Measurements from ENCODE around the gene ARHGEF1.

ARHGEF1 gene

GRCh38 chr19:41922585-41922984 lies 39.6 kb downstream of the ARHGEF1 start:
- in situ Hi-C loops (cut with MboI; ENCODE audit: low sequenced_read_pairs, unreplicated experiment): no loop called here
- no peak for TF ChIP-seq CTCF (IDR thresholded peaks at IDR 0.05; ENCODE audit: borderline replicate concordance, control extremely low read depth, extremely low read depth, insufficient read depth, missing control alignments)
- DNase-seq (ENCODE audit: low spot score): no peak

GRCh38 chr19:41923045-41923788 lies 40.2 kb downstream of the ARHGEF1 start:
- DNase-seq (ENCODE audit: low spot score): no peak
- in situ Hi-C loops (cut with MboI; ENCODE audit: low sequenced_read_pairs, unreplicated experiment): no loop called here
- TF ChIP-seq CTCF (IDR thresholded peaks at IDR 0.05; ENCODE audit: borderline replicate concordance, control extremely low read depth, extremely low read depth, insufficient read depth, missing control alignments): no peak

- TF ChIP-seq CTCF (IDR thresholded peaks at IDR 0.05; ENCODE audit: borderline replicate concordance, control extremely low read depth, extremely low read depth, insufficient read depth, missing control alignments): no peak
- in situ Hi-C loops (cut with MboI; ENCODE audit: low sequenced_read_pairs, unreplicated experiment): no loop called here
- no peak for DNase-seq (ENCODE audit: low spot score)
Observed at GRCh38 chr19:41924151-41925145, 41.5 kb downstream of the ARHGEF1 start.

- no peak for DNase-seq (ENCODE audit: low spot score)
- TF ChIP-seq CTCF (IDR thresholded peaks at IDR 0.05; ENCODE audit: borderline replicate concordance, control extremely low read depth, extremely low read depth, insufficient read depth, missing control alignments): no peak
- in situ Hi-C loops (cut with MboI; ENCODE audit: low sequenced_read_pairs, unreplicated experiment): no loop called here
Observed at GRCh38 chr19:41925208-41926003, 42.4 kb downstream of the ARHGEF1 start.

GRCh38 chr19:41926028-41926762 lies 43.2 kb downstream of the ARHGEF1 start:
- TF ChIP-seq CTCF (IDR thresholded peaks at IDR 0.05; ENCODE audit: borderline replicate concordance, control extremely low read depth, extremely low read depth, insufficient read depth, missing control alignments): no peak
- DNase-seq (ENCODE audit: low spot score): no peak
- in situ Hi-C loops (cut with MboI; ENCODE audit: low sequenced_read_pairs, unreplicated experiment): no loop called here

All from GM13976 (cell line).